Gastroesophageal sphincter (tissue), 3 donors: ENCODE measurements around the gene GSTO1.

Experiments used
- CTCF ChIP-seq, 4 experiments: fragments of 200-600 bp in 2 of 4; fragments of 450-650 bp in 2 of 4; sonication (generic) in 1 of 4; IDR thresholded peaks; one replicate each; pipeline ENCODE4 v1.5.1; 2017 to 2019; ENCODE audit warnings: antibody characterized with exemption in 4 of 4, mild to moderate bottlenecking in 2 of 4, moderate library complexity in 2 of 4
- EP300 ChIP-seq: sonication (generic); formaldehyde crosslinking; IDR thresholded peaks from one replicate; pipeline ENCODE4 v1.6.1; 2017; ENCODE audit warnings: antibody characterized with exemption, mild to moderate bottlenecking
- POLR2A ChIP-seq, 2 donors: fragments of 450-650 bp; IDR thresholded peaks; one replicate each; pipeline ENCODE4 v1.6.1; 2017; ENCODE audit warnings: antibody characterized with exemption in 2 of 2, mild to moderate bottlenecking in 2 of 2, moderate library complexity in 1 of 2
- POLR2AphosphoS5 ChIP-seq: sonication (generic); formaldehyde crosslinking; IDR thresholded peaks from one replicate; pipeline ENCODE4 v1.6.1; 2017; ENCODE audit warnings: antibody characterized with exemption

GRCh38 chr10:104230490-104230889, 24.2 kb upstream of the GSTO1 start:
- TF ChIP-seq CTCF (IDR thresholded peaks at IDR 0.05) (no peak), POLR2A (IDR thresholded peaks at IDR 0.05) (no peak), EP300 (no peak), POLR2AphosphoS5 (no peak)
